Neural progenitor cell (in vitro differentiated cells): ENCODE results near the gene TLNRD1.

Source experiments
- EZH2 ChIP-seq: fragments of 200-600 bp; sonication (generic); IDR thresholded peaks from 2 replicates; pipeline ENCODE4 v1.6.1; 2017; ENCODE audit warnings: antibody characterized with exemption, mild to moderate bottlenecking, moderate library complexity
- EZH2phosphoT487 ChIP-seq: fragments of 200-600 bp; sonication (generic); IDR thresholded peaks from 2 replicates; pipeline ENCODE4 v1.6.1; 2017; ENCODE audit warnings: antibody characterized with exemption
- TF ChIP-seq, protein P1 (sequence below): fragments of 200-600 bp; sonication (generic); IDR thresholded peaks from 2 replicates; pipeline ENCODE4 v1.5.1; 2017; ENCODE audit warnings: antibody characterized with exemption, mild to moderate bottlenecking

DNA sequence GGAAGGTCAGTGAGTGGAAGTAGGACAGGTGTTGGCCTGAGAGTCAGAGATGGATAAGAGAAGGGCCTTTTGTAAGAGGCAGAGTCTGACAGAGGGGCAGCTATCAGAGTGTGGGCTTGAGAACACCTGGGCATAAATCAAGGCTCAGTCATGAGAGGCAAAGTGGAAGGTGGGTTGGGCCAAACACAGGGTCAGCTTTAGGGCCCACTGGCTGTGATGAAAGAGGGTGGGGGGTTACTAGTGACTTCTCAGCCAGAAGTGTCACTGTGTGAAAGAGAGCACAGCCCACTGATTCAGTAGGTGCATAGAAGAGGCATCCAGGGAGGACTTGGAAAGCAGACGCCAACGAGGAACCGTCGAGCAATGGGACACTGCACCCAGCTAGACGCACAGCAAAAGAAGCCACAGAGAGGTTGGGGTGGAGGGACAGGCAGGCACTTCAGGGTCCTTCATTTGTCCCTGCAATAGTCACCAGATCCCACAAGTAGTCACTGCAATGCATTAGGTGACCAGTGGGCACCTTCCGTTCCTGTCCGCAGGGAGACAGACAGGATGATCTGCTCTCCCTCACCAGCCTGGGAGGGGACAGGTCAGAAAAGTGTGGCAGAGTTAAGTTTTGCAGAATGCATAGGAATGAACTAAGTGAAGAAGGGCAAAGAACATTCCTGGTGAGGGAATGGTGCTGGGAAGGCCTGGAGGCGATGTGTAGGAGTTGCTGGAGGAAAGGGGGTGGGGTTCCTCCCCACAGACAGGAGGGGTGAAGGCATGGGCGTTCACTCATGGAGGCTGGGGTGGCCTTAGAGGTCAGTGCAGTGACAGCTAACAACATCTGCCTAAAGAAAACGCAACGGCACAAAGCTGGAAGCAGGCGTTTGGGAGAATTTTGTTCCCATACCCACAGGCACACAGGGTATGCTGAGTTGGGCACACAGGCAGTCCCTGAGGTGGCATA is 47.4 kb upstream of the TLNRD1 start:
- TF ChIP-seq EZH2 (no peak), EZH2phosphoT487 (no peak)
- TF ChIP-seq, protein P1, sequence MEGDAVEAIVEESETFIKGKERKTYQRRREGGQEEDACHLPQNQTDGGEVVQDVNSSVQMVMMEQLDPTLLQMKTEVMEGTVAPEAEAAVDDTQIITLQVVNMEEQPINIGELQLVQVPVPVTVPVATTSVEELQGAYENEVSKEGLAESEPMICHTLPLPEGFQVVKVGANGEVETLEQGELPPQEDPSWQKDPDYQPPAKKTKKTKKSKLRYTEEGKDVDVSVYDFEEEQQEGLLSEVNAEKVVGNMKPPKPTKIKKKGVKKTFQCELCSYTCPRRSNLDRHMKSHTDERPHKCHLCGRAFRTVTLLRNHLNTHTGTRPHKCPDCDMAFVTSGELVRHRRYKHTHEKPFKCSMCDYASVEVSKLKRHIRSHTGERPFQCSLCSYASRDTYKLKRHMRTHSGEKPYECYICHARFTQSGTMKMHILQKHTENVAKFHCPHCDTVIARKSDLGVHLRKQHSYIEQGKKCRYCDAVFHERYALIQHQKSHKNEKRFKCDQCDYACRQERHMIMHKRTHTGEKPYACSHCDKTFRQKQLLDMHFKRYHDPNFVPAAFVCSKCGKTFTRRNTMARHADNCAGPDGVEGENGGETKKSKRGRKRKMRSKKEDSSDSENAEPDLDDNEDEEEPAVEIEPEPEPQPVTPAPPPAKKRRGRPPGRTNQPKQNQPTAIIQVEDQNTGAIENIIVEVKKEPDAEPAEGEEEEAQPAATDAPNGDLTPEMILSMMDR, result no peak
